HT-29 (cell line): ENCODE results near the gene SOX30. TPM values are rescaled to one million over a fixed set of nuclear protein-coding genes. Genes with fewer than 3 reads are reported as not detected.

Experiments used
- DNase-seq: peaks from one replicate; pipeline ENCODE4 v3.0.0-alpha.2; 2015; ENCODE audit warnings: low spot score
- total RNA-seq: library from RNA; depleted of rRNA; stranded (reverse); fragments of >200 nt; shearing (Covaris generic); gene quantifications from 2 replicates; pipeline ENCODE4 v1.2.3, GENCODE V29; 2014

Gene SOX30
- total RNA-seq, 1 experiment from 2014 or later = 0.15 TPM

- no peak for DNase-seq
These were observed 7.8 kb upstream of the SOX30 start for GRCh38 chr5:157659868-157660660.

GRCh38 chr5:157658893-157659292 is 6.7 kb upstream of the SOX30 start:
- no peak for DNase-seq

DNA sequence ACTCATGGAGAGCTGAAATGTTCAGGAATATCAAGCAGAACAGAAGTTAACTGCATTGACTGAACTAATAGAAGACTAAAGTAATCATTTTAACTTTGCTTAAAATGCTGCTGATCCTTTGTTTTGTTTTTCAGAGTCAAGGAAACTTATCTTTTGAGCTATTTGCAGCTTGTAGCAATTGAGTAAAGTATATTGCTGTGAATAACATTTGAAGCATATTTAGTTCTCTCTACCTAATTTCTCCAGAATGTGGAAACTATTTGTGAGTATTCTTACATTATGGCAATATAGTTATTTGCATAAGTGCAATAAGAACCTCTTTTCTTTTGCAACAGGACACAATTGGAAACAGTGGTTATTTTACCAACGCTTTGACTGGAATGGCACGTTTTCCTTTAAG is 5.3 kb upstream of the SOX30 start:
- no peak for DNase-seq

- peak; percentile 77 for DNase-seq
These were observed 438 bp downstream of the SOX30 start for GRCh38 chr5:157651623-157652376.

- no peak for DNase-seq
These were observed 1.1 kb downstream of the SOX30 start for GRCh38 chr5:157650991-157651611.

GRCh38 chr5:157649101-157649500 is 3.1 kb downstream of the SOX30 start:
- DNase-seq = no peak

GRCh38 chr5:157648275-157648990 is 3.8 kb downstream of the SOX30 start:
- DNase-seq = no peak

- DNase-seq = no peak
These were observed 11.7 kb downstream of the SOX30 start for GRCh38 chr5:157640406-157641066.

DNA sequence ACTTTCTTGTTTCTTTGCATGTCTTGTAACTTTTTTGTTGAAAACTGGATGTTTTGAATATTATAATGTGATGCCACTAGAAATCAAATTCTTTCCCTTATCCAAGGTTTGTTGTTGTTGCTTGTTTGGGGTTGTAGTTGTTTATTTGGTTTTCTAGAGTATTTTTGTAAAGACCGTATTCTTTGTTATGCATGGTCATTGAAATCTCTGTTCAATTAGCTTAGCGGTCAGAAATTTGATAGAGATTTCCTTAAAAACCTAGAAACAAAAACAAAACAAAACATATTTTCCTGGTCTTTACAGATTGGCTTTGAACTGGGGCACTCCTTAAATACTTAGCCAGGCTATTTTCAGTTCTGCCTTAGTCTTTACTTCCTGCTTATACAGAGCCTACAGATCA is 21.9 kb downstream of the SOX30 start:
- DNase-seq = no peak

DNA sequence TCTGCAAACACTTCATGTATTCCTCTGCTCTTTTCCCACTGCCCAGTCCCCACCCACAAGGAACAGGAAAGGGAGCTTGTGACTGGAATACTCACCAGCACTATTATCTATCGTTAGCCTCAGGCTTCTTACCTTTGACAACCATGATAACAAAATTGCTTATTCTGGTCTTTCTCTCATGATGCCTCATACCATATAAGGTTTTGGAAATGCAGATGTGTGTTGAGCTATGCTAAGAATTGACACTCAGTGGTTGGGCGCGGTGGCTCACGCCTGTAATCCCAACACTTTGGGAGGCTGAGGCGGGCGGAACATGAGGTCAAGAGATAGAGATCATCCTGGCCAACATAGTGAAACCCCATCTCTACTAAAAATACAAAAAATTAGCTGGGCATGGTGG is 25.4 kb downstream of the SOX30 start:
- no peak for DNase-seq

DNA sequence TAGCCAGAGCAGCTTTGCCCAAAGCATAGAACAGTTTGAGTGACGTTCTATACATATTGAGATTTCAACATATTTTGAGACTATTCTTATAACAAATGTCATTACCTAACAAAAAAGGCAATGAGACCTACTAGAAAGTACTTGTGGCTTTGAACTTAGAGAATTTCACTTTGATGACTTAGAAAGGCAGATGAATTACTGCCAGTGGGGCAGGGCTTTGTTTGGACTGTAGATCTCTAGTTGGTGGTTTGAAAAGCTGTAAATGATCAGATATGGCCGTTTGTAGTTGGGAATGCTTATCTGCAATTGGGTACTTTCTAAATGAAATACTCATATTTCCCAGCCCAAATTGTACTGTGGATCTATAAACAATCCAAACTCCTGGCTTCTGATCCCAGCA is 28.1 kb downstream of the SOX30 start:
- no peak for DNase-seq

DNA sequence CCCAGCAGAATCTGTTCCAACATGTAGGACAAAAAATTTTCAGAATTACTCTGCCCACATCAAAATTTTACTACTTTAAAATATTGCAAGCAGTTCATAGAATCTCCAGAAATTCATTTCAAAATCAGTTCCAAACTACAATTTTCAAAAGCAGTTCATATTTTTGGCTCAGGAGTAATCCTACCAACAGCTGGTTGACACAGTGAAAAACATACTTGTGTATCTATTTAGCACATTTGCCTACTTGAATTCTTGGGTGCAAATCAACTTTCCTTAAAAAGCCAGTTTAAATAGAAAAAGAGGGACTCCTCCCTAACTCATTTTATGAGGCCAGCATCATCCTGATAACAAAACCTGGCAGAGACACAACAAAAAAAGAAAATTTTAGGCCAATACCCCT is 31.5 kb downstream of the SOX30 start:
- DNase-seq = no peak

DNA sequence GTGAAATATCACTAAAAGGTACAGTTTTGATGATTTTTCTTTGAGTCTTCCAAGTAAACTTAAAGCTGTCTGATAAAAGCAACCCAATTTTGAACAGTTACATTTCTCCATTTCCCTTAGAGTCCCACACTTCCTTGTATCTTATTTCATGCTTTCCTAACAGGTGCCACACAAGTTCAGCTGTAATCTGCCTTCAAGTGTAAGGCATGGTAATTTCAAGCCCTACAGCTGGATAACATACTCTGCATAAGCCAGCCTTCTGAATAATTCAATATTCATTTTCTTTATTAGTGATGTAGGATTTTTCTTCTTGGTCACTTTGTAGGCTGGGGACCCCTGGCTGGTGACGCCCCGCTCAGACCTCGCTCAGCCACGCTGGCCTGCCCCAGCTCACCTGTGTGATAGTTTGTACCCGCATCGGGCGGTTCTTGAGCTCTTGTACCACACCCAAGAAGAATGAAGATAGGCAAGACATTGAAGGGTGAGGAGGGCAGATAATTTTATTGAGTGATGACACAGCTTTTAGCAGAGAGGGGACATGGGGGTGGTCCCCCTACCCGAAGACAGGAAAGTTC is 34.0 kb downstream of the SOX30 start:
- no peak for DNase-seq

DNA sequence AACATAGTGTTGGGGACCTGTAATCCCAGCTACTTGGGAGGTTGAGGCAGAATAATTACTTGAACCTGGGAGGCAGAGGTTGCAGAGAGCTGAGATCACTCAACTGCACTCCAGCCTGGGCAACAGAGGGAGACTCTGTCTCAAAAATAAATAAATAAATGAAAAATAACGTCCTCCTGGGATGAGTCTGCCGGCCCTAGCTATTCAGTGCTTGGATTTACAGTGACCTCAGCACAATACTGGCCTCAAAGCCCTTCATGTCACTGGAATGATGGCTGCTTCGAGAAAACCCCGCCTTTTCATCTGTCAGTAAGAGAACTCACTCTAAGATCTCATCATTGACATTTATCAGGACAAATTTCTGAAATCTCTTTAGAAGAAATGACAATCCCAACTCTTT is 35.5 kb downstream of the SOX30 start:
- no peak for DNase-seq

DNA sequence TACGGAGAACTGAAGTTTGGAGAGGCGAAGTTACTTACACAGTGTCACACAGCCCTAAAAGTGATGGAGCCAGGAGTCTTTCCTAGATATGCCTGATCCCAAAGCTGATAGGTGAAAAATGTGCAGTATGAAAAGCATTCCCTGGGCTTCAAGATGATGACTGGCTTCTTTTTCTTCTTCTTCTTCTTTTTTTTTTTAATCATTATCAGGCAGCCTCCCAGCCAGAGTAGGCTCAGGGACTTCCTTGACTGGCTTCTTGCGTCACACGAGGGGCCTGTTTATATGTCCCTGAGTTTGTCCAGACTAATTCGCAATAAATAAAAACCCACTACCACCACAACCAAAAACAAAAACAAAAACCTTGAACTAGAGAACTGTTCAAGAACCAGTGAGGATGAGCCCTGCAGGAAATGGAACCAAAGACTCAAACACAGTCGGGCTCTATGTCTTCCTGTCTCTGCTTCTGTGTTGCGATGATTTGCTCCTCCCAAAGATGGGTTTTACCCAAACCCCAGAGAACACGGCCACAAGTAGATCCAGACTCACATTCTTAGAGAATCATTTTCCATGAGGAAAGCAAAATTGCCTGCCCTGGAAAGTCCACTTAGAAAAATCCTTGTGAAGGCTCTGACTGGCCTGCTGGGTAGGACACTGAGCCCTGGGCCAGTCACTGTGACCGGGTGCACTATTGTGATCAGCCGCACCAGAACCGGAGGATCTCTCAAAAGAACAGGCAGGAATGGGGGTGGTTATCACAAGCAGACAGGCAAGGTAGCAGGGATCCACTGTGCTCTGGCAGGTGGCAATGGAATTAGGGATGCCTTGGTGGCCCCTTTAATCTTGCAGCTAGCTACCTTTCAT is 38.6 kb downstream of the SOX30 start:
- no peak for DNase-seq

- no peak for DNase-seq
These were observed 39.7 kb downstream of the SOX30 start for GRCh38 chr5:157612581-157612980.

GRCh38 chr5:157611571-157612476 is 40.4 kb downstream of the SOX30 start:
- DNase-seq = no peak

GRCh38 chr5:157610990-157611389 is 41.2 kb downstream of the SOX30 start:
- DNase-seq = no peak

GRCh38 chr5:157608972-157609565 is 43.2 kb downstream of the SOX30 start:
- DNase-seq = peak; percentile 11
